A549 (cell line): ENCODE data around the gene MRPL55.

Experiments used
- CTCF ChIP-seq: fragments of >200 bp; sonication (Bioruptor Twin); formaldehyde crosslinking; IDR thresholded peaks from 3 replicates; pipeline ENCODE4 v1.5.1; 2016
- PBX3 ChIP-seq: IDR thresholded peaks from 2 replicates; pipeline ENCODE4 v1.6.1; 2012
- POLR2A ChIP-seq: IDR thresholded peaks from 2 replicates; pipeline ENCODE4 v1.6.1; 2012; ENCODE audit warnings: mild to moderate bottlenecking, low read length
- ZFP36 ChIP-seq: fragments of 450-650 bp; IDR thresholded peaks from 2 replicates; pipeline ENCODE4 v1.6.1; 2014; ENCODE audit warnings: borderline replicate concordance; ENCODE audit not compliant: partially characterized antibody

GRCh38 chr1:228100822-228101613 lies 8.1 kb downstream of the MRPL55 start:
- TF ChIP-seq ZFP36: no peak
- no peak for TF ChIP-seq CTCF
- no peak for TF ChIP-seq POLR2A
- no peak for TF ChIP-seq PBX3
